ENCODE measurements around the gene ARID3C.

- TF ChIP-seq POLR2AphosphoS5 (IDR thresholded peaks at IDR 0.05; ENCODE audit: insufficient read depth, low read depth, low read length) (no peak), JUN (IDR thresholded peaks at IDR 0.05; ENCODE audit: borderline replicate concordance, insufficient read depth, insufficient read length, low read depth) (no peak), POLR2A (IDR thresholded peaks at IDR 0.05; ENCODE audit: low read depth, low read length) (no peak), EZH2 (IDR thresholded peaks at IDR 0.05; ENCODE audit: borderline replicate concordance, low read depth, low read length, severe bottlenecking) (no peak), FOS (IDR thresholded peaks at IDR 0.05; ENCODE audit: borderline replicate concordance, insufficient read depth, low read length) (no peak), MYC (IDR thresholded peaks at IDR 0.05; ENCODE audit: low read depth, low read length) (no peak)
- TF ChIP-seq, protein P1, sequence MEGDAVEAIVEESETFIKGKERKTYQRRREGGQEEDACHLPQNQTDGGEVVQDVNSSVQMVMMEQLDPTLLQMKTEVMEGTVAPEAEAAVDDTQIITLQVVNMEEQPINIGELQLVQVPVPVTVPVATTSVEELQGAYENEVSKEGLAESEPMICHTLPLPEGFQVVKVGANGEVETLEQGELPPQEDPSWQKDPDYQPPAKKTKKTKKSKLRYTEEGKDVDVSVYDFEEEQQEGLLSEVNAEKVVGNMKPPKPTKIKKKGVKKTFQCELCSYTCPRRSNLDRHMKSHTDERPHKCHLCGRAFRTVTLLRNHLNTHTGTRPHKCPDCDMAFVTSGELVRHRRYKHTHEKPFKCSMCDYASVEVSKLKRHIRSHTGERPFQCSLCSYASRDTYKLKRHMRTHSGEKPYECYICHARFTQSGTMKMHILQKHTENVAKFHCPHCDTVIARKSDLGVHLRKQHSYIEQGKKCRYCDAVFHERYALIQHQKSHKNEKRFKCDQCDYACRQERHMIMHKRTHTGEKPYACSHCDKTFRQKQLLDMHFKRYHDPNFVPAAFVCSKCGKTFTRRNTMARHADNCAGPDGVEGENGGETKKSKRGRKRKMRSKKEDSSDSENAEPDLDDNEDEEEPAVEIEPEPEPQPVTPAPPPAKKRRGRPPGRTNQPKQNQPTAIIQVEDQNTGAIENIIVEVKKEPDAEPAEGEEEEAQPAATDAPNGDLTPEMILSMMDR (IDR thresholded peaks at IDR 0.05; ENCODE audit: extremely low read depth in 1 of 2, insufficient read depth in 1 of 2, low read depth in 1 of 2, low read length in 2 of 2): no peak
- TF ChIP-seq, protein P2, sequence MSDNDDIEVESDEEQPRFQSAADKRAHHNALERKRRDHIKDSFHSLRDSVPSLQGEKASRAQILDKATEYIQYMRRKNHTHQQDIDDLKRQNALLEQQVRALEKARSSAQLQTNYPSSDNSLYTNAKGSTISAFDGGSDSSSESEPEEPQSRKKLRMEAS (IDR thresholded peaks at IDR 0.05; ENCODE audit: insufficient read depth, insufficient read length): no peak
Observed at GRCh38 chr9:34651876-34652601, 23.2 kb upstream of the ARID3C start, which contains the start of gene IL11RA.

Data from endothelial cell of umbilical vein (primary cell).